ENCODE data around the gene CLEC12A. TPM values are rescaled to one million over a fixed set of nuclear protein-coding genes. Genes with fewer than 3 reads are reported as not detected.

Gene CLEC12A
- total RNA-seq, 4 donors from 2014 or later = 0.64 to 1.5 TPM; not detected in 2

- TF ChIP-seq CTCF (IDR thresholded peaks at IDR 0.05) (no peak), POLR2A (IDR thresholded peaks at IDR 0.05) (no peak)
- peaks cover 0 to 6% (median 0%) of the 10 kb centered on the region in 4 donors for H3K27me3 ChIP-seq
- H3K27ac ChIP-seq = no peak overlapping the region
- no peaks in the 10 kb centered on the region for H3K4me1 ChIP-seq
- intact Hi-C loops (cut with DNase I) = no loop called here
- no peak for DNase-seq
- WGBS, 2 donors = 35 to 49% methylated on average over 2 of the region's 2 CpGs
- H3K9me3 ChIP-seq = no peaks in the 10 kb centered on the region
- H3K36me3 ChIP-seq = no peaks in the 10 kb centered on the region
- no peak overlapping the region for H3K4me3 ChIP-seq
Measured at GRCh38 chr12:9940375-9940774, 30.8 kb upstream of the CLEC12A start.

- no peak overlapping the region for H3K27ac ChIP-seq
- no peak overlapping the region for H3K4me3 ChIP-seq
- H3K27me3 ChIP-seq = peaks cover 0 to 6% (median 0%) of the 10 kb centered on the region in 4 donors
- H3K9me3 ChIP-seq = no peaks in the 10 kb centered on the region
- intact Hi-C loops (cut with DNase I) = no loop called here
- TF ChIP-seq POLR2A (IDR thresholded peaks at IDR 0.05) (no peak), CTCF (IDR thresholded peaks at IDR 0.05) (no peak)
- WGBS, 2 donors = 64 to 82% methylated on average over 1 of the region's 1 CpG
- no peaks in the 10 kb centered on the region for H3K4me1 ChIP-seq
- no peak for DNase-seq
- H3K36me3 ChIP-seq = no peaks in the 10 kb centered on the region
Measured at GRCh38 chr12:9941838-9942237, 29.4 kb upstream of the CLEC12A start.

- no peak for DNase-seq
- WGBS, 2 donors = 44 to 80% methylated on average over 12 to 15 of the region's 19 CpGs
- Histone ChIP-seq H3K27ac (no peak overlapping the region), H3K36me3 (no peaks in the 10 kb centered on the region), H3K9me3 (no peaks in the 10 kb centered on the region), H3K4me1 (no peaks in the 10 kb centered on the region), H3K27me3 (peaks cover 0 to 6% (median 0%) of the 10 kb centered on the region in 4 donors), H3K4me3 (peak overlapping the region in 1 of 4 donors; percentile 18)
- TF ChIP-seq CTCF (IDR thresholded peaks at IDR 0.05) = no peak
- TF ChIP-seq POLR2A (IDR thresholded peaks at IDR 0.05) = no peak
- intact Hi-C loops (cut with DNase I) = no loop called here
Measured at GRCh38 chr12:9943240-9943639, 28.0 kb upstream of the CLEC12A start.

- H3K27ac ChIP-seq = no peak overlapping the region
Measured at GRCh38 chr12:9944391-9944790, 26.8 kb upstream of the CLEC12A start.

GRCh38 chr12:9947674-9948073 is 23.5 kb upstream of the CLEC12A start:
- H3K27ac ChIP-seq = no peak overlapping the region
- TF ChIP-seq POLR2A (IDR thresholded peaks at IDR 0.05) = no peak
- TF ChIP-seq CTCF (IDR thresholded peaks at IDR 0.05) = no peak
- no peaks in the 10 kb centered on the region for H3K9me3 ChIP-seq
- H3K27me3 ChIP-seq = peaks cover 0 to 6% (median 0%) of the 10 kb centered on the region in 4 donors
- intact Hi-C loops (cut with DNase I) = no loop called here
- no peaks in the 10 kb centered on the region for H3K4me1 ChIP-seq
- no peak for DNase-seq
- no peaks in the 10 kb centered on the region for H3K36me3 ChIP-seq
- WGBS, 2 donors = 70 to 73% methylated on average over 3 of the region's 3 CpGs
- H3K4me3 ChIP-seq = no peak overlapping the region

More at GRCh38 chr12:9944391-9944790, 26.8 kb upstream of the CLEC12A start:
- no peak for TF ChIP-seq CTCF (IDR thresholded peaks at IDR 0.05)
- no peak for TF ChIP-seq POLR2A (IDR thresholded peaks at IDR 0.05)
- 57 to 67% methylated on average over 2 of the region's 2 CpGs for WGBS, 2 donors
- peaks cover 0 to 6% (median 0%) of the 10 kb centered on the region in 4 donors for H3K27me3 ChIP-seq
- intact Hi-C loops (cut with DNase I) = no loop called here
- H3K4me3 ChIP-seq = no peak overlapping the region
- H3K9me3 ChIP-seq = no peaks in the 10 kb centered on the region
- DNase-seq = no peak
- H3K4me1 ChIP-seq = no peaks in the 10 kb centered on the region
- H3K36me3 ChIP-seq = no peaks in the 10 kb centered on the region
